ENCODE measurements around the gene EBF3. TPM values are rescaled to one million over a fixed set of nuclear protein-coding genes. Genes with fewer than 3 reads are reported as not detected.

EBF3 gene
- total and polyA plus RNA-seq, 10 donors, result 0.02 to 0.20 (median 0.13) TPM; not detected in 6

GRCh38 chr10:129816656-129817045, 147.4 kb downstream of the EBF3 start:
- peaks cover 0 to 18% (median 0%) of the 10 kb centered on the region in 7 donors for H3K27me3 ChIP-seq (replicated peaks in 1 of 7)
- no peaks in the 10 kb centered on the region for H3K4me1 ChIP-seq
- no peak for TF ChIP-seq CTCF (IDR thresholded peaks at IDR 0.05 in 8 of 11, conservative IDR thresholded peaks at IDR 0.05 in 3 of 11)
- TF ChIP-seq POLR2AphosphoS5 (IDR thresholded peaks at IDR 0.05), result no peak
- TF ChIP-seq POLR2A (IDR thresholded peaks at IDR 0.05), result no peak
- peaks cover 0 to 22% (median 0%) of the 10 kb centered on the region in 8 donors for H3K9me3 ChIP-seq
- WGBS, 5 donors, result 87 to 96% (median 92%) methylated on average over 4 to 8 of the region's 8 CpGs
- no peaks in the 10 kb centered on the region for H3K36me3 ChIP-seq
- H3K27ac ChIP-seq, result no peak overlapping the region
- intact Hi-C loops (cut with DNase I; ENCODE audit: low total_unique reads), result no loop called here
- no peak for DNase-seq
- H3K4me3 ChIP-seq, result no peak overlapping the region

GRCh38 chr10:129815898-129816655, 148.0 kb downstream of the EBF3 start:
- intact Hi-C loops (cut with DNase I; ENCODE audit: low total_unique reads), result no loop called here
- TF ChIP-seq POLR2A (IDR thresholded peaks at IDR 0.05), result no peak
- TF ChIP-seq CTCF (IDR thresholded peaks at IDR 0.05 in 8 of 11, conservative IDR thresholded peaks at IDR 0.05 in 3 of 11), result no peak
- no peak for TF ChIP-seq POLR2AphosphoS5 (IDR thresholded peaks at IDR 0.05)
- WGBS, 5 donors, result 81 to 87% (median 82%) methylated on average over 9 to 17 of the region's 17 CpGs
- no peak overlapping the region for H3K27ac ChIP-seq
- peaks cover 0 to 23% (median 0%) of the 10 kb centered on the region in 7 donors for H3K27me3 ChIP-seq (replicated peaks in 1 of 7)
- H3K4me3 ChIP-seq, result no peak overlapping the region
- peaks cover 0 to 22% (median 0%) of the 10 kb centered on the region in 8 donors for H3K9me3 ChIP-seq
- no peaks in the 10 kb centered on the region for H3K36me3 ChIP-seq
- no peaks in the 10 kb centered on the region for H3K4me1 ChIP-seq
- DNase-seq, result no peak

GRCh38 chr10:129814681-129815646, 149.1 kb downstream of the EBF3 start:
- Histone ChIP-seq H3K4me3 (no peak overlapping the region), H3K27ac (no peak overlapping the region), H3K27me3 (replicated peaks in 1 of 7) (peaks cover 0 to 28% (median 0%) of the 10 kb centered on the region in 7 donors), H3K9me3 (peaks cover 0 to 22% (median 0%) of the 10 kb centered on the region in 8 donors), H3K4me1 (no peaks in the 10 kb centered on the region), H3K36me3 (no peaks in the 10 kb centered on the region)
- WGBS, 5 donors, result 45 to 57% (median 53%) methylated on average over 12 of the region's 12 CpGs
- intact Hi-C loops (cut with DNase I; ENCODE audit: low total_unique reads), result no loop called here
- DNase-seq, result no peak
- TF ChIP-seq POLR2A (IDR thresholded peaks at IDR 0.05), result no peak
- no peak for TF ChIP-seq CTCF (IDR thresholded peaks at IDR 0.05 in 8 of 11, conservative IDR thresholded peaks at IDR 0.05 in 3 of 11)
- no peak for TF ChIP-seq POLR2AphosphoS5 (IDR thresholded peaks at IDR 0.05)
